GM23248 (cell line): Measurements from ENCODE around the gene BYSL. TPM values are rescaled to one million over a fixed set of nuclear protein-coding genes. Genes with fewer than 3 reads are reported as not detected.

ENCODE experiments used
- DNase-seq: peaks from one replicate; pipeline ENCODE4 v3.0.0-alpha.2; 2015
- H2AFZ ChIP-seq: fragments of 200-600 bp; sonication (generic); 2 replicates; pipeline ENCODE4 v1.6.1; 2016; ENCODE audit warnings: antibody characterized with exemption
- H3F3A ChIP-seq: fragments of 200-600 bp; sonication (generic); 2 replicates; pipeline ENCODE4 v1.6.1; 2016; ENCODE audit warnings: mild to moderate bottlenecking, antibody characterized with exemption, mixed run types; ENCODE audit not compliant: insufficient read depth
- H3K27ac ChIP-seq: fragments of 200-600 bp; sonication (generic); 2 replicates; pipeline ENCODE4 v1.5.1; 2016; ENCODE audit warnings: mild to moderate bottlenecking
- H3K27me3 ChIP-seq: fragments of 200-600 bp; sonication (generic); replicated peaks from 2 replicates; pipeline ENCODE4 v1.6.1; 2016; ENCODE audit warnings: mild to moderate bottlenecking; ENCODE audit not compliant: insufficient read depth
- H3K36me3 ChIP-seq: fragments of 200-600 bp; sonication (generic); 2 replicates; pipeline ENCODE4 v1.6.1; 2016; ENCODE audit warnings: low read depth, mild to moderate bottlenecking
- H3K4me1 ChIP-seq: fragments of 200-600 bp; sonication (generic); 2 replicates; pipeline ENCODE4 v1.6.1; 2016; ENCODE audit warnings: mild to moderate bottlenecking; ENCODE audit not compliant: insufficient read depth
- H3K4me2 ChIP-seq: fragments of 200-600 bp; sonication (generic); one replicate; pipeline ENCODE4 v1.6.1; 2016; ENCODE audit warnings: mild to moderate bottlenecking; ENCODE audit not compliant: unreplicated experiment
- H3K4me3 ChIP-seq: fragments of 200-600 bp; sonication (generic); 2 replicates; pipeline ENCODE4 v1.5.1; 2016; ENCODE audit warnings: mild to moderate bottlenecking
- H3K79me2 ChIP-seq: fragments of 200-600 bp; sonication (generic); 2 replicates; pipeline ENCODE4 v1.6.1; 2016; ENCODE audit warnings: mild to moderate bottlenecking; ENCODE audit not compliant: insufficient read depth
- H3K9ac ChIP-seq: fragments of 200-600 bp; sonication (generic); 2 replicates; pipeline ENCODE4 v1.6.1; 2016; ENCODE audit warnings: mild to moderate bottlenecking
- H3K9me2 ChIP-seq: fragments of 200-600 bp; sonication (generic); 2 replicates; pipeline ENCODE4 v1.6.1; 2016; ENCODE audit warnings: mixed run types, mild to moderate bottlenecking, moderate library complexity; ENCODE audit not compliant: insufficient read depth
- H3K9me3 ChIP-seq: fragments of 200-600 bp; sonication (generic); one replicate; pipeline ENCODE4 v1.6.1; 2017; ENCODE audit warnings: low read depth
- H4K20me1 ChIP-seq: fragments of 200-600 bp; sonication (generic); 2 replicates; pipeline ENCODE4 v1.6.0; 2016; ENCODE audit not compliant: insufficient read depth
- EZH2 ChIP-seq: fragments of 200-600 bp; sonication (generic); IDR thresholded peaks from 2 replicates; pipeline ENCODE4 v1.6.1; 2018; ENCODE audit warnings: antibody characterized with exemption, mild to moderate bottlenecking; ENCODE audit not compliant: insufficient read depth, poor library complexity, severe bottlenecking
- EZH2phosphoT487 ChIP-seq: fragments of 200-600 bp; sonication (generic); IDR thresholded peaks from 2 replicates; pipeline ENCODE4 v1.6.1; 2018; ENCODE audit warnings: antibody characterized with exemption, moderate library complexity, mild to moderate bottlenecking, low read depth; ENCODE audit not compliant: insufficient read depth
- WGBS, 2 experiments: methylation state at CpG; one replicate each; pipeline ENCODE4 v1.1.6; 2015 to 2017; ENCODE audit warnings: low lambda C conversion rate in 2 of 2, low coverage in 1 of 2; ENCODE audit errors: missing lambda C conversion rate in 2 of 2; 5-methylcytosine and 5-hydroxymethylcytosine counted together
- in situ Hi-C: fragments of 300-500 bp; cut with MboI; formaldehyde crosslinking; loops from 2 replicates; pipeline ENCODE4 v1.15.0; 2020
- polyA plus RNA-seq: library from polyadenylated mRNA; unstranded; fragments of >200 nt; fragmentation: Nextera tagmentation; extraction: Ambion mirVana; gene quantifications from 2 replicates; pipeline ENCODE4 v1.2.1, GENCODE V29; 2016
- total RNA-seq: library from RNA; depleted of rRNA; stranded (reverse); fragments of >200 nt; shearing (Covaris generic); gene quantifications from 2 replicates; pipeline ENCODE4 v1.2.3, GENCODE V29; 2014

Gene BYSL
- total and polyA plus RNA-seq, 2 experiments from 2014 or later: 11.0 to 28.0 TPM

DNA sequence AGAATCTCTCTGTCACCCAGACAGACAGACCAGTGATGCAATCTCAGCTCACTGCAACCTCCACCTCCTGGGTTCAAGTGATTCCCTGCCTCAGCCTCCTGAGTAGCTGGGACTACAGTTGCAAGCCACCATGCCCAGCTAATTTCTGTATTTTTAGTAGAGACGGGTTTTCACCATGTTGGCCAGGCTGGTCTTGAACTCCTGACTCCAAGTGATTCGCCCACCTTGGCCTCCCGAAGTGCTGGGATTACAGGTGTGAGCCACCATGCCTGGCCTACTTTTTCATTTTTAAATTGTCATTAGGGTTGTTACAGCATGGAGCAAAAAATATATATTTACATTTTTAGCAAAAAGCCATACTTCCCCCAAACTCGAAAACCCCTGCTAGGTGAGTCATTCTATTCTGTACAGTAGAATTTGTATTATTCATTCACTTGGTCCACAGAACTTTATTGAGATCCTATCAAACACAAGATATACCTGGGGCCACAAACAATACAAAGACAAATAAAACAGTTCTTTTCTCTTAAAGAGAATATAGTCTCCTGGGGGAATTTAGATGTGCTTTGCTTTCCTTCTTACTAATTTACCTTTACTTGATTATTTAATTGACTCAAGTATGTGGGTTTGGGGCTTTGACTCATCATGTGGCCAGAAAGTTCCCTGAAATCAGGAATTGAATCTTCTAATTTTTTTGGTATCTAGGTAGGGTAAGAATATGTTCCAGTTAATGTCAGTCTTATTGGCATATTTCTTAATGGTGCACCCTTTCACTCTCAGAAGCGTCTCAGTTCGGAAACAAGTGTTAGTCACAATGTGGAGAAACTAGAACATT is 36.9 kb downstream of the BYSL start:
- Histone ChIP-seq H3K79me2 (no peaks in the 10 kb centered on the region), H3K27me3 (no peaks in the 10 kb centered on the region), H3F3A (no peaks in the 10 kb centered on the region), H3K4me2 (no peak overlapping the region), H3K4me1 (no peaks in the 10 kb centered on the region), H3K9me3 (no peaks in the 10 kb centered on the region), H3K4me3 (no peak overlapping the region), H4K20me1 (no peaks in the 10 kb centered on the region), H3K9me2 (no peaks in the 10 kb centered on the region), H3K36me3 (no peaks in the 10 kb centered on the region), H3K27ac (no peak overlapping the region), H3K9ac (no peak overlapping the region), H2AFZ (no peak overlapping the region)
- DNase-seq: no peak
- 93 to 97% methylated on average over 6 of the region's 6 CpGs for WGBS, 2 experiments
- no peak for TF ChIP-seq EZH2
- no peak for TF ChIP-seq EZH2phosphoT487
- in situ Hi-C loops: no loop called here

DNA sequence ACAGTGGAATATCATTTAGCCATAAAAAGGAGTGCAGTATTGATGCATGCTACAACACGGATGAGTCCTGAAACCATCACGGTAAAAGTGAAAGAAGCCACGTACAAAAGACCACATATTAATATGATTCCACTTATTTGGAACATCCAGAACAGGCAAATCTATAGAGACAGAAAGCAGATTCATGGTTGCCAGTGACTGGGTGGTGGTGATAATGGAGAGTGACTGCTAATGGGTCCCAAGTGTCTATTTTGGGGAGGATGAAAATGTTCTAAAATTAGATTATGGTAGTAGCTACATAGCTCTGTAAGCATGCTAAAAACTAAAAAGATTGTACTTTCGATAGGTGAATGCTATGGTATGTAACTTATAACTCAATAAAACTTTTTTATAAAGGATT is 38.7 kb downstream of the BYSL start:
- Histone ChIP-seq H3K36me3 (no peaks in the 10 kb centered on the region), H4K20me1 (no peaks in the 10 kb centered on the region), H3K4me3 (no peak overlapping the region), H3K9me2 (no peaks in the 10 kb centered on the region), H2AFZ (no peak overlapping the region), H3K79me2 (no peaks in the 10 kb centered on the region), H3K4me2 (no peak overlapping the region), H3K4me1 (no peaks in the 10 kb centered on the region), H3K9me3 (no peaks in the 10 kb centered on the region), H3K9ac (no peak overlapping the region), H3F3A (no peaks in the 10 kb centered on the region), H3K27me3 (no peaks in the 10 kb centered on the region), H3K27ac (no peak overlapping the region)
- DNase-seq: no peak
- WGBS, 2 experiments: 82 to 90% methylated on average over 4 of the region's 4 CpGs
- TF ChIP-seq EZH2phosphoT487 (no peak), EZH2 (no peak)
- in situ Hi-C loops: no loop called here

DNA sequence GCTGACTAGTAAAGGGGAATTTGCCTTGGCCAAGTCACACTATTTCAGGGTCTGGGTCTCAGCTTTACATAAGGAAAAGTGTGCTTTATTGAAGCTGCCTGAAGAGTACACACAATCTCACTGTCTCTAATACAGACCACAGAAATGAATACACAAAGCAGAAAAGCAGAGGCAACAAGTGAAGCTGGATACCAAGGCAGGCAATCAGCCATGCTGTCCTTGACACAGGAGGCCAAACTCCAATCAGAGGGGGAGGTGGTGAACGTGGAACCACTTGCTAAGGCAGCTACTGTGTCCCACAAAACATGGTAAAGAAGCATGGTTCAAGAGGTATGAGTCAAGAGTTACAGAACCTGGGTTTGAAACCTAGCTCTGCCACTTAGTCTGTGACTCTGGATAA is 42.1 kb downstream of the BYSL start:
- peaks cover 14% of the 10 kb centered on the region for H3F3A ChIP-seq
- no peaks in the 10 kb centered on the region for H3K79me2 ChIP-seq
- no peak overlapping the region for H3K4me3 ChIP-seq
- H3K4me2 ChIP-seq: no peak overlapping the region
- H3K27me3 ChIP-seq: no peaks in the 10 kb centered on the region
- H3K36me3 ChIP-seq: no peaks in the 10 kb centered on the region
- H4K20me1 ChIP-seq: no peaks in the 10 kb centered on the region
- TF ChIP-seq EZH2: no peak
- TF ChIP-seq EZH2phosphoT487: no peak
- H2AFZ ChIP-seq: no peak overlapping the region
- H3K9me2 ChIP-seq: no peaks in the 10 kb centered on the region
- H3K9me3 ChIP-seq: no peaks in the 10 kb centered on the region
- no peak overlapping the region for H3K27ac ChIP-seq
- peaks cover 22% of the 10 kb centered on the region for H3K4me1 ChIP-seq
- in situ Hi-C loops: no loop called here
- 7 to 16% methylated on average over 1 of the region's 1 CpG for WGBS, 2 experiments
- H3K9ac ChIP-seq: no peak overlapping the region
- DNase-seq: no peak

DNA sequence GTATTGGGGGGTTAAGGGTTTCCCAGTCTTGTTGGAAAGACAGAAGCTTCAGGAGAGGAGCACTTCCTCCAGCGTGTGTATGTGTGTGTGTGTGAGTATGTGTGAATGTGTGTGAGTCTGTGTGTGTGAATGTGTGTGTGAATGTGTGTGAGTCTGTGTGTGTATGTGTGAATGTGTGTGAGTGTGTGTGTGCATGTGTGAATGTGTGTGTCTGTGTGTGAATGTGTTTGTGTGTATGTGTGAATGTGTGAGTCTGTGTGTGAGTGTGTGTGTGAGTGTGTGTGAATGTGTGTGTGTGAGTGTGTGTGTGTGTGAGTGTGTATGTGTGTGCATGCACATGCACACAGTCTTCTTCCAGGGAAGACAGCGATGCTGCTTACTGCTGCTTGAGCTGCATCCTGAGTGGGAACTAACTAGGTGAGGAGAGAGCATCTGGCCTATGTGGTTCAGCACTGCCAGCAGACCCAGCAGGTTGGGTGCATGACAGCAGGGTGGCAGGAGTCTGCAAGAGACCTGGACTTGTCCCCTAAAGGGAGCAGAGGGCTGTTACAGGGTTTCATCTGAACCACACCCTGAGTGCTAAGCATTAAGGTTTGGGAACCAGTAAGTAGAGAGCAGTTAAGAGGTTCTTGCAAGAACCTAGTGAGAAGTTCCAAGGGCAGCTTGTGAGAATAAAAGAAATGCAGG is 43.0 kb downstream of the BYSL start:
- in situ Hi-C loops: no loop called here
- Histone ChIP-seq H3F3A (peaks cover 14% of the 10 kb centered on the region), H2AFZ (no peak overlapping the region), H3K27ac (no peak overlapping the region), H3K9ac (no peak overlapping the region), H3K9me3 (no peaks in the 10 kb centered on the region), H4K20me1 (no peaks in the 10 kb centered on the region), H3K27me3 (no peaks in the 10 kb centered on the region), H3K9me2 (no peaks in the 10 kb centered on the region), H3K4me3 (no peak overlapping the region), H3K79me2 (no peaks in the 10 kb centered on the region), H3K36me3 (no peaks in the 10 kb centered on the region), H3K4me2 (no peak overlapping the region), H3K4me1 (peaks cover 22% of the 10 kb centered on the region)
- TF ChIP-seq EZH2 (no peak), EZH2phosphoT487 (no peak)
- WGBS, 2 experiments: 93 to 100% methylated on average over 2 of the region's 2 CpGs
- DNase-seq: no peak
